Glutamatergic neuron (in vitro differentiated cells): ENCODE measurements around the gene SSTR1. TPM values are rescaled to one million over a fixed set of nuclear protein-coding genes. Genes with fewer than 3 reads are reported as not detected.

Experiments
- DNase-seq: peaks from one replicate; pipeline ENCODE4 v3.0.0; 2022
- H3K27ac Mint-ChIP-seq: one replicate; pipeline ENCODE4 v1.8.0; 2020; ENCODE audit warnings: mild to moderate bottlenecking, mixed read lengths, inconsistent platforms; ENCODE audit not compliant: unreplicated experiment
- H3K27me3 Mint-ChIP-seq: one replicate; pipeline ENCODE4 v1.8.0; 2020; ENCODE audit warnings: mild to moderate bottlenecking, moderate library complexity, mixed read lengths, inconsistent platforms; ENCODE audit not compliant: unreplicated experiment
- H3K36me3 Mint-ChIP-seq: one replicate; pipeline ENCODE4 v1.8.0; 2020; ENCODE audit warnings: mild to moderate bottlenecking, mixed read lengths, inconsistent platforms; ENCODE audit not compliant: unreplicated experiment
- H3K4me1 Mint-ChIP-seq: one replicate; pipeline ENCODE4 v1.8.0; 2020; ENCODE audit warnings: mild to moderate bottlenecking, low read depth, mixed read lengths, inconsistent platforms; ENCODE audit not compliant: unreplicated experiment
- H3K4me3 Mint-ChIP-seq: one replicate; pipeline ENCODE4 v1.8.0; 2020; ENCODE audit warnings: mild to moderate bottlenecking, mixed read lengths, inconsistent platforms; ENCODE audit not compliant: unreplicated experiment
- H3K9me3 Mint-ChIP-seq: one replicate; pipeline ENCODE4 v1.8.0; 2020; ENCODE audit warnings: mild to moderate bottlenecking, moderate library complexity, mixed read lengths, inconsistent platforms; ENCODE audit not compliant: unreplicated experiment
- CTCF ChIP-seq: fragments of 200-600 bp; sonication (generic); IDR thresholded peaks from one replicate; pipeline ENCODE4 v1.5.0; 2021; ENCODE audit not compliant: partially characterized antibody, unreplicated experiment
- total RNA-seq: library from RNA; stranded (reverse); fragmentation: NEBNext Ultra II Directional; extraction: Animal tissue kit (Norgen Biotek cat#: 25700); gene quantifications from one replicate; pipeline ENCODE4 v1.2.1, GENCODE V29; 2021; ENCODE audit not compliant: unreplicated experiment

The SSTR1 gene
- total RNA-seq, 1 donor from 2014 or later: 8.2 TPM

GRCh38 chr14:38226366-38226765, 18.7 kb downstream of the SSTR1 start:
- Mint-ChIP-seq H3K27me3 (no peaks in the 10 kb centered on the region), H3K4me3 (no peak overlapping the region), H3K27ac (no peak overlapping the region), H3K4me1 (peaks cover 3% of the 10 kb centered on the region), H3K36me3 (no peaks in the 10 kb centered on the region), H3K9me3 (no peaks in the 10 kb centered on the region)
- TF ChIP-seq CTCF: no peak
- DNase-seq: no peak

DNA sequence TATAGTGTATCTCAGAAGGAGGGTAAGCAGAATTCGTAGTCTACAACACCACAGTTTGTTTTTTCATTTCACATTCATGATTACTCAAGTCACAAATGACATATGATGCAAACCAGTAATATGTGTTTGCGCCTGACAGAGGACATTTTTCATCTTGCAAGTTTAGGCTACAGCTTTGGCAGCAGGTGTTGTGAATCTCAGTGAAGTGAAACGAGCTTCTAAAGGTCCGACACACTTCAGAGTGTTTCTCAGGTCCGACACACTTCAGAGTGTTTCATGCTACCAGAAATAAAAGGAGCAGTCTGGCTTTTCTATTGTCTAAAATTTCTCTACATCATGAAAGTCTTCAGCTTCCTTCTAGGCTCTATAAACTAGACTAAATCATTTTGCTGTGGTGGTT, 25.5 kb downstream of the SSTR1 start:
- no peak overlapping the region for H3K27ac Mint-ChIP-seq
- TF ChIP-seq CTCF: no peak
- no peak overlapping the region for H3K4me3 Mint-ChIP-seq
- no peaks in the 10 kb centered on the region for H3K4me1 Mint-ChIP-seq
- no peak for DNase-seq
- no peaks in the 10 kb centered on the region for H3K36me3 Mint-ChIP-seq
- no peaks in the 10 kb centered on the region for H3K27me3 Mint-ChIP-seq
- H3K9me3 Mint-ChIP-seq: no peaks in the 10 kb centered on the region

GRCh38 chr14:38238332-38238731, 30.6 kb downstream of the SSTR1 start:
- H3K4me3 Mint-ChIP-seq: no peak overlapping the region
- no peaks in the 10 kb centered on the region for H3K36me3 Mint-ChIP-seq
- peaks cover 2% of the 10 kb centered on the region for H3K27me3 Mint-ChIP-seq
- H3K4me1 Mint-ChIP-seq: no peaks in the 10 kb centered on the region
- no peak for DNase-seq
- no peak for TF ChIP-seq CTCF
- H3K27ac Mint-ChIP-seq: no peak overlapping the region
- no peaks in the 10 kb centered on the region for H3K9me3 Mint-ChIP-seq

DNA sequence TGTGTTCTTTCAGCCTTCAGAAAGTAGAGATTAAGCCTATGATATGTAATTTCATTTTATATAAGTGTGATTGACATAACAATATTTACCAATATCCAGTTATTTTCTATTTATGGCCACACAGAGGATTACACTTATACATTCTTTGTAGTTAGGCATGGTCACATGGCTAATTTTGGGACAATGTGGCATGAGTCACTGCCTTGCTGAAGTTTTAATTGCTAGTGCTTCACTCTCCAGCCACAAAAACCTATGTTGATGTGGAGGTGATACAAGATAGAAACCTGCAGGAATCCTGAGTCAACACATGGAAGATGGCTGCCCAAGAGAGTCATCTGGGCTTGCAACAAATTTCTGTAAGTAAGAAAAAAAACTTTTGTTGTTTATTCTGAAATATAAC, 31.2 kb downstream of the SSTR1 start:
- no peak overlapping the region for H3K27ac Mint-ChIP-seq
- H3K36me3 Mint-ChIP-seq: no peaks in the 10 kb centered on the region
- no peak overlapping the region for H3K4me3 Mint-ChIP-seq
- DNase-seq: no peak
- no peaks in the 10 kb centered on the region for H3K4me1 Mint-ChIP-seq
- peaks cover 2% of the 10 kb centered on the region for H3K27me3 Mint-ChIP-seq
- no peak for TF ChIP-seq CTCF
- H3K9me3 Mint-ChIP-seq: no peaks in the 10 kb centered on the region

DNA sequence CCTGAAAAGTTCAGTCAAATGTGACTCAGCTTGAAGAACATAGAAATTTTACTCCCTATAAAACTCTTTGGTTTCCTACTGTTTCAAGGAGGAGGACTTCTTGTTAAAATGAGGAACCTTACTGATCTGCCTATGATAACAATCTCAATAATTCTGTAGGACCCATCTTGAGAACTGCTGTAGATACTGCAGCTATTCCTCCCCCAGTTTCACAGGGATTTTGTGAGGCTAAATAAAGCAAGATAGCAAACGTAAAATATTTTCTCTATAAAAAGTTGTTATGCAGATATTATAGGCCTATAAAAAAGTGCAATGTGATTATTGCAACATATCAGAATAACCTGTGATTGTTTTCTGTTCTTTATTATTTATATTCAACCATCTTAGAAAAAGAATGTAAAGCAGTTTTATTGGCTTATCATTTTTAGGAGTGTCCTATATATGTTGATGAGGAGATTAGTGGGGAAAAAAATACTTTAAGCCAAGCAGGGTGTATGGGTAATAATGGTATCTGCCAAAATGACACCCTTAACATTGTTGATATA, 36.1 kb downstream of the SSTR1 start:
- DNase-seq: no peak
- Mint-ChIP-seq H3K36me3 (no peaks in the 10 kb centered on the region), H3K4me3 (no peak overlapping the region), H3K4me1 (no peaks in the 10 kb centered on the region), H3K9me3 (no peaks in the 10 kb centered on the region), H3K27ac (no peak overlapping the region), H3K27me3 (peaks cover 2% of the 10 kb centered on the region)
- TF ChIP-seq CTCF: no peak
